Lung (tissue), 12 donors: ENCODE measurements around the gene AMN1. TPM values are rescaled to one million over a fixed set of nuclear protein-coding genes. Genes with fewer than 3 reads are reported as not detected.
A peak's percentile ranks its signal among the peaks of the same experiment; 100 is the strongest.

ENCODE experiments used
- ATAC-seq: fragments of 200-7000 bp; cut with Tn5 transposase; one replicate; pipeline ENCODE4 v1.9.1; 2020; ENCODE audit warnings: moderate number of reproducible peaks; ENCODE audit not compliant: insufficient read depth, low FRiP score
- DNase-seq, 3 donors: peaks; one replicate each; pipeline ENCODE4 v3.0.0-alpha.2; 2013 to 2017
- H3K27ac ChIP-seq, 2 donors: one replicate each; pipeline ENCODE4 v1.5.1; 2013; ENCODE audit warnings: mild to moderate bottlenecking in 2 of 2, moderate library complexity in 2 of 2, control low read depth in 1 of 2, inconsistent platforms in 1 of 2, low read depth in 1 of 2, low read length in 1 of 2
- H3K27me3 ChIP-seq, 3 donors: one replicate each; pipeline ENCODE4 v1.5.1; 2013; ENCODE audit warnings: low read length in 2 of 3; ENCODE audit not compliant: control insufficient read depth in 3 of 3, insufficient read depth in 3 of 3
- H3K36me3 ChIP-seq, 4 donors: one replicate each; pipeline ENCODE4 v1.5.1; 2013; ENCODE audit warnings: low read length in 4 of 4, mild to moderate bottlenecking in 1 of 4, moderate library complexity in 1 of 4; ENCODE audit not compliant: control insufficient read depth in 4 of 4, insufficient read depth in 4 of 4
- H3K4me1 ChIP-seq, 5 donors: one replicate each; pipeline ENCODE4 v1.5.1; 2013; ENCODE audit warnings: low read length in 5 of 5, mild to moderate bottlenecking in 2 of 5, moderate library complexity in 1 of 5; ENCODE audit not compliant: control insufficient read depth in 5 of 5, insufficient read depth in 5 of 5
- H3K4me3 ChIP-seq: one replicate; pipeline ENCODE4 v1.5.1; 2013; ENCODE audit warnings: mild to moderate bottlenecking, control low read depth, moderate library complexity
- H3K9ac ChIP-seq, 2 donors: one replicate each; pipeline ENCODE4 v1.5.1; 2013; ENCODE audit warnings: low read length in 2 of 2, control low read depth in 1 of 2; ENCODE audit not compliant: insufficient read depth in 1 of 2
- H3K9me3 ChIP-seq, 4 donors: one replicate each; pipeline ENCODE4 v1.5.1; 2013; ENCODE audit warnings: low read length in 3 of 4, mild to moderate bottlenecking in 1 of 4, moderate library complexity in 1 of 4; ENCODE audit not compliant: control insufficient read depth in 4 of 4, insufficient read depth in 3 of 4
- WGBS, 2 donors: extraction: QIAGEN DNeasy Blood & Tissue Kit; methylation state at CpG; one replicate each; pipeline ENCODE4 v1.1.7; 2013; 5-methylcytosine and 5-hydroxymethylcytosine counted together
- polyA plus RNA-seq, 2 donors: library from polyadenylated mRNA; stranded (reverse); fragments of 200-250 nt; gene quantifications; one replicate each; pipeline ENCODE4 v1.2.1, GENCODE V29; 2013
- total RNA-seq, 2 donors: library from RNA; depleted of rRNA in 1 of 2; stranded (reverse); fragments of >200 nt in 1 of 2; gene quantifications; one replicate each; pipeline ENCODE4 v1.2.1, GENCODE V29; 2014 to 2021
- TF ChIP-seq, protein P1 (sequence below): IDR thresholded peaks from 2 replicates; pipeline ENCODE4 v1.5.1; 2012; ENCODE audit warnings: mild to moderate bottlenecking; ENCODE audit errors: control extremely low read depth, extremely low read depth
- donor health status: control.
- donor health status: control.
- donor health status: Bipolar disorder and iron deficiency.
- donor health status: healthy.
- donor health status: DM: yes; HTN: yes; CAD: no.

AMN1 gene
- total and polyA plus RNA-seq, 4 donors, result 5.7 to 20.0 (median 11.3) TPM

DNA sequence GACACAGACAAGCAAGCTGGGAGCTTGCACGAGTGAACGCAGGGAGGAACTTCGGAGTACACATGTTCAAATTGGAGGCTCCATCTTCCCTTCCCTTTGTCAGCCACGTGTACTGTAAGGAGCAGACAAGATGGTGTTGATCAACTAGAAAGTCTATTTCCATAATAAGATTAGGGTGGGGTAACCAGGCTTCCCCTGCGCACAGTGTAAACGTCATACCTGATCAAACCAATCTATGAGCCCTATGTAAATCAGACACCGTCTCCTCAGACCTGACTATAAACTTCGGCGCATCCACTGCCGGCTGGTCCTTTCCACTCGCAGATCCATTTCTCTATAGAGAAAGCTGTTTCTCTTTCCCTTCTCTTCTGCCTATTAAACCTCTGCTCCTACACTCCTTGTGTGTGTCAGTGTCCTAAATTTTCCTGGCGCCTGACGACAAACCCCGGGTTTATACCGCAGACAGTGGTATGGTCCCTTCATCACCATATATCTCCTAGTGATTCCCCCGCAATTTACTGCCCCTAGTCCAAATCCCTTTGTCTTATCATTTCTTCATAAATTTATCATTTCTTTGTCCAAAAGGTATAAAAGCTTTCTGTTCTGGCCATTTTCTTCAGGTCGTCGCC is 76.8 kb downstream of the AMN1 start:
- no peaks in the 10 kb centered on the region for H3K36me3 ChIP-seq
- H3K9me3 ChIP-seq, result no peaks in the 10 kb centered on the region
- H3K27ac ChIP-seq, result no peak overlapping the region
- peaks cover 0 to 4% (median 0%) of the 10 kb centered on the region in 5 donors for H3K4me1 ChIP-seq
- no peak for ATAC-seq
- TF ChIP-seq, protein P1, sequence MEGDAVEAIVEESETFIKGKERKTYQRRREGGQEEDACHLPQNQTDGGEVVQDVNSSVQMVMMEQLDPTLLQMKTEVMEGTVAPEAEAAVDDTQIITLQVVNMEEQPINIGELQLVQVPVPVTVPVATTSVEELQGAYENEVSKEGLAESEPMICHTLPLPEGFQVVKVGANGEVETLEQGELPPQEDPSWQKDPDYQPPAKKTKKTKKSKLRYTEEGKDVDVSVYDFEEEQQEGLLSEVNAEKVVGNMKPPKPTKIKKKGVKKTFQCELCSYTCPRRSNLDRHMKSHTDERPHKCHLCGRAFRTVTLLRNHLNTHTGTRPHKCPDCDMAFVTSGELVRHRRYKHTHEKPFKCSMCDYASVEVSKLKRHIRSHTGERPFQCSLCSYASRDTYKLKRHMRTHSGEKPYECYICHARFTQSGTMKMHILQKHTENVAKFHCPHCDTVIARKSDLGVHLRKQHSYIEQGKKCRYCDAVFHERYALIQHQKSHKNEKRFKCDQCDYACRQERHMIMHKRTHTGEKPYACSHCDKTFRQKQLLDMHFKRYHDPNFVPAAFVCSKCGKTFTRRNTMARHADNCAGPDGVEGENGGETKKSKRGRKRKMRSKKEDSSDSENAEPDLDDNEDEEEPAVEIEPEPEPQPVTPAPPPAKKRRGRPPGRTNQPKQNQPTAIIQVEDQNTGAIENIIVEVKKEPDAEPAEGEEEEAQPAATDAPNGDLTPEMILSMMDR, result no peak
- no peak for DNase-seq
- WGBS, 2 donors, result 91 to 93% methylated on average over 18 of the region's 18 CpGs
- H3K4me3 ChIP-seq, result no peak overlapping the region
- no peaks in the 10 kb centered on the region for H3K27me3 ChIP-seq
- no peak overlapping the region for H3K9ac ChIP-seq

DNA sequence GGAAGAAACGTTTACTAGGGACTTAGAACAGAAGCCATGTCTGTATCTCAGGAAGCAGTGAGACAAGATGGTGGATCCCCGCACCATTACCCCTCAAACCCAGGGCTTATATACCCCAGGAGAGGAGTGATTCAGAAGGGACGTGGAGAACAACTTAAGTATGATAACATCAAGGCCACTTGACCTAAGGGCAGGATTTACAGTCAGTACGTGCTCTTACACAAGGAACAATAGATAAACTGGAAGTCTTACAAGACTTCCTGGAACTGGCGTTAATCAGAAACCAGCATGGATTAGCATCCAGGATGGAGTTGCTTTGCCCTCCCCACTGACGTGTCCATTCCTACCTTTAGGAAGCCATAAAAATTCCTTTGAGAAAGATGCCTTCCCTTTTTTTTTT is 77.9 kb downstream of the AMN1 start:
- ATAC-seq, result peak; percentile 43
- WGBS, 2 donors, result 47 to 51% methylated on average over 6 of the region's 6 CpGs

GRCh38 chr12:31647086-31647491 is 81.7 kb downstream of the AMN1 start:
- Histone ChIP-seq H3K4me1 (peaks cover 0 to 3% (median 0%) of the 10 kb centered on the region in 5 donors), H3K9ac (no peak overlapping the region), H3K27me3 (no peaks in the 10 kb centered on the region), H3K4me3 (no peak overlapping the region), H3K9me3 (no peaks in the 10 kb centered on the region), H3K27ac (peak overlapping the region in 1 of 2 donors; percentile 0), H3K36me3 (no peaks in the 10 kb centered on the region)
- TF ChIP-seq, protein P1, result no peak
- ATAC-seq, result no peak
- 21 to 37% methylated on average over 7 of the region's 7 CpGs for WGBS, 2 donors
- peak in 2 of 3 donors; percentile 21 to 37 for DNase-seq

More for the DNA sequence above, 77.9 kb downstream of the AMN1 start:
- H3K4me3 ChIP-seq, result no peak overlapping the region
- DNase-seq, result peak in 1 of 3 donors; percentile 27
- H3K27me3 ChIP-seq, result no peaks in the 10 kb centered on the region
- peak overlapping the region in 1 of 2 donors; percentile 52 for H3K27ac ChIP-seq
- no peaks in the 10 kb centered on the region for H3K36me3 ChIP-seq
- TF ChIP-seq, protein P1, result no peak
- peaks cover 0 to 4% (median 0%) of the 10 kb centered on the region in 5 donors for H3K4me1 ChIP-seq
- no peaks in the 10 kb centered on the region for H3K9me3 ChIP-seq
- H3K9ac ChIP-seq, result no peak overlapping the region
